Panc1 (cell line): Measurements from ENCODE around the gene PPDPF.

ENCODE experiments used
- CTCF ChIP-seq: fragments of 450-650 bp; IDR thresholded peaks from 2 replicates; pipeline ENCODE4 v1.5.1; 2017; ENCODE audit warnings: mild to moderate bottlenecking
- POLR2AphosphoS5 ChIP-seq: IDR thresholded peaks from 2 replicates; pipeline ENCODE4 v1.6.1; 2012; ENCODE audit warnings: mild to moderate bottlenecking, low read depth, low read length, moderate library complexity
- SIN3A ChIP-seq: IDR thresholded peaks from 2 replicates; pipeline ENCODE4 v1.6.1; 2012; ENCODE audit warnings: low read depth, mild to moderate bottlenecking, low read length, moderate library complexity, borderline replicate concordance; ENCODE audit not compliant: insufficient read depth
- TCF7L2 ChIP-seq: IDR thresholded peaks from 2 replicates; pipeline ENCODE4 v1.6.1; 2011; ENCODE audit warnings: mild to moderate bottlenecking, low read depth, low read length, inconsistent platforms
- TF ChIP-seq, protein P1 (sequence below), 2 experiments: IDR thresholded peaks; 2 replicates each; pipeline ENCODE4 v1.6.1; 2011 to 2012; ENCODE audit warnings: low read depth in 2 of 2, control low read depth in 1 of 2, low read length in 1 of 2, mild to moderate bottlenecking in 1 of 2, moderate library complexity in 1 of 2; ENCODE audit not compliant: insufficient read depth in 1 of 2

GRCh38 chr20:63549679-63550282, 29.2 kb downstream of the PPDPF start:
- TF ChIP-seq CTCF (no peak), TCF7L2 (no peak), POLR2AphosphoS5 (no peak), SIN3A (no peak)
- TF ChIP-seq, protein P1, sequence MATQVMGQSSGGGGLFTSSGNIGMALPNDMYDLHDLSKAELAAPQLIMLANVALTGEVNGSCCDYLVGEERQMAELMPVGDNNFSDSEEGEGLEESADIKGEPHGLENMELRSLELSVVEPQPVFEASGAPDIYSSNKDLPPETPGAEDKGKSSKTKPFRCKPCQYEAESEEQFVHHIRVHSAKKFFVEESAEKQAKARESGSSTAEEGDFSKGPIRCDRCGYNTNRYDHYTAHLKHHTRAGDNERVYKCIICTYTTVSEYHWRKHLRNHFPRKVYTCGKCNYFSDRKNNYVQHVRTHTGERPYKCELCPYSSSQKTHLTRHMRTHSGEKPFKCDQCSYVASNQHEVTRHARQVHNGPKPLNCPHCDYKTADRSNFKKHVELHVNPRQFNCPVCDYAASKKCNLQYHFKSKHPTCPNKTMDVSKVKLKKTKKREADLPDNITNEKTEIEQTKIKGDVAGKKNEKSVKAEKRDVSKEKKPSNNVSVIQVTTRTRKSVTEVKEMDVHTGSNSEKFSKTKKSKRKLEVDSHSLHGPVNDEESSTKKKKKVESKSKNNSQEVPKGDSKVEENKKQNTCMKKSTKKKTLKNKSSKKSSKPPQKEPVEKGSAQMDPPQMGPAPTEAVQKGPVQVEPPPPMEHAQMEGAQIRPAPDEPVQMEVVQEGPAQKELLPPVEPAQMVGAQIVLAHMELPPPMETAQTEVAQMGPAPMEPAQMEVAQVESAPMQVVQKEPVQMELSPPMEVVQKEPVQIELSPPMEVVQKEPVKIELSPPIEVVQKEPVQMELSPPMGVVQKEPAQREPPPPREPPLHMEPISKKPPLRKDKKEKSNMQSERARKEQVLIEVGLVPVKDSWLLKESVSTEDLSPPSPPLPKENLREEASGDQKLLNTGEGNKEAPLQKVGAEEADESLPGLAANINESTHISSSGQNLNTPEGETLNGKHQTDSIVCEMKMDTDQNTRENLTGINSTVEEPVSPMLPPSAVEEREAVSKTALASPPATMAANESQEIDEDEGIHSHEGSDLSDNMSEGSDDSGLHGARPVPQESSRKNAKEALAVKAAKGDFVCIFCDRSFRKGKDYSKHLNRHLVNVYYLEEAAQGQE (IDR thresholded peaks at IDR 0.05; ENCODE audit: insufficient read depth in 1 of 2, low read depth in 2 of 2, low read length in 1 of 2) = no peak
